Endothelial cell (in vitro differentiated cells): ENCODE measurements around the gene ZFP1. TPM values are rescaled to one million over a fixed set of nuclear protein-coding genes. Genes with fewer than 3 reads are reported as not detected.

ENCODE experiments used
- DNase-seq: peaks from one replicate; pipeline ENCODE4 v3.0.0; 2021; ENCODE audit warnings: low spot score
- H3K27ac Mint-ChIP-seq: one replicate; pipeline ENCODE4 v1.8.0; 2021; ENCODE audit warnings: mixed read lengths, inconsistent platforms; ENCODE audit not compliant: unreplicated experiment
- H3K27me3 Mint-ChIP-seq: one replicate; pipeline ENCODE4 v1.8.0; 2021; ENCODE audit warnings: mild to moderate bottlenecking, moderate library complexity, mixed read lengths, inconsistent platforms; ENCODE audit not compliant: unreplicated experiment
- H3K36me3 Mint-ChIP-seq: one replicate; pipeline ENCODE4 v1.8.0; 2021; ENCODE audit warnings: mild to moderate bottlenecking, low read depth, mixed read lengths, inconsistent platforms; ENCODE audit not compliant: unreplicated experiment
- H3K4me1 Mint-ChIP-seq: one replicate; pipeline ENCODE4 v1.8.0; 2021; ENCODE audit warnings: mild to moderate bottlenecking, mixed read lengths, inconsistent platforms; ENCODE audit not compliant: unreplicated experiment
- H3K4me3 Mint-ChIP-seq: one replicate; pipeline ENCODE4 v1.8.0; 2021; ENCODE audit warnings: mild to moderate bottlenecking, mixed read lengths, inconsistent platforms; ENCODE audit not compliant: unreplicated experiment
- H3K9me3 Mint-ChIP-seq: one replicate; pipeline ENCODE4 v1.8.0; 2021; ENCODE audit warnings: mixed read lengths, inconsistent platforms; ENCODE audit not compliant: unreplicated experiment
- CTCF ChIP-seq: fragments of 200-600 bp; sonication (generic); IDR thresholded peaks from one replicate; pipeline ENCODE4 v1.5.0; 2021; ENCODE audit warnings: antibody characterized with exemption; ENCODE audit not compliant: unreplicated experiment
- total RNA-seq: library from RNA; stranded (reverse); fragmentation: NEBNext Ultra II Directional; extraction: Animal tissue kit (Norgen Biotek cat#: 25700); gene quantifications from one replicate; pipeline ENCODE4 v1.2.1, GENCODE V29; 2021; ENCODE audit not compliant: unreplicated experiment

The ZFP1 gene
- total RNA-seq, 1 donor from 2014 or later, result 12.0 TPM

- no peak overlapping the region for H3K4me3 Mint-ChIP-seq
- no peaks in the 10 kb centered on the region for H3K4me1 Mint-ChIP-seq
- DNase-seq, result no peak
- peaks cover 13% of the 10 kb centered on the region for H3K9me3 Mint-ChIP-seq
- no peak overlapping the region for H3K27ac Mint-ChIP-seq
- TF ChIP-seq CTCF, result no peak
- peaks cover 3% of the 10 kb centered on the region for H3K27me3 Mint-ChIP-seq
- H3K36me3 Mint-ChIP-seq, result peaks cover 31% of the 10 kb centered on the region
Observed at GRCh38 chr16:75176926-75177325, 28.6 kb downstream of the ZFP1 start.

- Mint-ChIP-seq H3K9me3 (peaks cover 4% of the 10 kb centered on the region), H3K27ac (no peak overlapping the region), H3K4me3 (no peak overlapping the region), H3K36me3 (peaks cover 10% of the 10 kb centered on the region), H3K4me1 (no peaks in the 10 kb centered on the region), H3K27me3 (peaks cover 2% of the 10 kb centered on the region)
- TF ChIP-seq CTCF, result no peak
- DNase-seq, result no peak
Observed at GRCh38 chr16:75179208-75179607, 30.9 kb downstream of the ZFP1 start.

- peaks cover 3% of the 10 kb centered on the region for H3K36me3 Mint-ChIP-seq
- H3K27ac Mint-ChIP-seq, result no peak overlapping the region
- no peaks in the 10 kb centered on the region for H3K4me1 Mint-ChIP-seq
- no peak for DNase-seq
- no peaks in the 10 kb centered on the region for H3K9me3 Mint-ChIP-seq
- no peak for TF ChIP-seq CTCF
- H3K4me3 Mint-ChIP-seq, result no peak overlapping the region
- peaks cover 2% of the 10 kb centered on the region for H3K27me3 Mint-ChIP-seq
Observed at GRCh38 chr16:75181630-75182029, 33.3 kb downstream of the ZFP1 start.

GRCh38 chr16:75188832-75189477, 40.6 kb downstream of the ZFP1 start:
- peaks cover 5% of the 10 kb centered on the region for H3K27me3 Mint-ChIP-seq
- no peaks in the 10 kb centered on the region for H3K4me1 Mint-ChIP-seq
- H3K4me3 Mint-ChIP-seq, result no peak overlapping the region
- DNase-seq, result no peak
- H3K27ac Mint-ChIP-seq, result no peak overlapping the region
- no peaks in the 10 kb centered on the region for H3K36me3 Mint-ChIP-seq
- TF ChIP-seq CTCF, result no peak
- H3K9me3 Mint-ChIP-seq, result no peaks in the 10 kb centered on the region

GRCh38 chr16:75189638-75190245, 41.4 kb downstream of the ZFP1 start:
- no peak for DNase-seq
- Mint-ChIP-seq H3K9me3 (no peaks in the 10 kb centered on the region), H3K27ac (no peak overlapping the region), H3K27me3 (peaks cover 5% of the 10 kb centered on the region), H3K4me1 (no peaks in the 10 kb centered on the region), H3K4me3 (no peak overlapping the region), H3K36me3 (no peaks in the 10 kb centered on the region)
- no peak for TF ChIP-seq CTCF
